ENCODE data around the gene ABCA2.

GRCh38 chr9:136978073-136978864, 49.8 kb downstream of the ABCA2 start:
- TF ChIP-seq POLR2A (IDR thresholded peaks at IDR 0.05) (no peak), CTCF (IDR thresholded peaks at IDR 0.05) (no peak)
